HCT116 (cell line): ENCODE measurements around the gene DHX15. TPM values are rescaled to one million over a fixed set of nuclear protein-coding genes. Genes with fewer than 3 reads are reported as not detected.

ENCODE experiments used
- ATAC-seq: fragments of 200-7000 bp; cut with Tn5 transposase; 2 replicates; pipeline ENCODE4 v1.9.1; 2020; ENCODE audit warnings: mild to moderate bottlenecking, moderate library complexity
- BruUV-seq: library from RNA; stranded (reverse); fragments of 400-500 nt; replicated peaks from 2 replicates; lab custom pipeline; 2021; lab: Mats Ljungman, UMichigan
- CTCF ChIA-PET: fragments of 300-600 bp; sonication (Branson Sonifier 250); formaldehyde crosslinking; loops from one replicate; lab custom pipeline; 2021; ENCODE audit warnings: antibody characterized with exemption; lab: Charles Lee
- POLR2A ChIA-PET: fragments of 300-600, 350-600 bp; sonication (Branson Sonifier 250); formaldehyde crosslinking; loops from one replicate; lab custom pipeline; 2021; ENCODE audit warnings: antibody characterized with exemption; lab: Charles Lee
- RAD21 ChIA-PET, 2 experiments: fragments of 300-600 bp; sonication (Branson Sonifier 250); formaldehyde crosslinking; loops; one replicate each; lab custom pipeline; 2023; ENCODE audit warnings: low total read pairs in 2 of 2; ENCODE audit not compliant: uncharacterized antibody in 2 of 2, unreplicated experiment in 2 of 2, low non-redundant PET in 1 of 2; lab: Charles Lee
- DNase-seq: peaks from one replicate; pipeline ENCODE4 v3.0.0-alpha.2; 2010; ENCODE audit warnings: low read depth, low spot score
- H2AFZ ChIP-seq: fragments of 200-600 bp; shearing (Covaris generic), sonication (generic); 2 replicates; pipeline ENCODE4 v1.6.1; 2017; ENCODE audit warnings: low read depth, mixed run types, mixed read lengths, antibody characterized with exemption, low read length; ENCODE audit not compliant: poor library complexity, severe bottlenecking
- H3K27ac ChIP-seq: 2 replicates; pipeline ENCODE4 v1.5.1; 2012; ENCODE audit warnings: low read depth, low read length
- H3K27me3 ChIP-seq: fragments of 200-600 bp; sonication (generic); 2 replicates; pipeline ENCODE4 v1.6.1; 2016; ENCODE audit warnings: mixed run types, low read length, mixed read lengths; ENCODE audit not compliant: insufficient read depth
- H3K36me3 ChIP-seq, 2 experiments: fragments of 200-500 bp in 1 of 2; fragments of 200-600 bp in 1 of 2; sonication (Bioruptor generic) in 1 of 2; sonication (generic) in 1 of 2; 2 replicates each; pipeline versions ENCODE4 v1.5.1 to v1.6.1; 2014 to 2016; ENCODE audit warnings: low read length in 2 of 2, inconsistent platforms in 1 of 2, mixed read lengths in 1 of 2, mixed run types in 1 of 2; ENCODE audit not compliant: insufficient read depth in 2 of 2, control insufficient read depth in 1 of 2
- H3K4me1 ChIP-seq, 2 experiments: fragments of 200-600 bp in 1 of 2; sonication (generic) in 1 of 2; 2 replicates each; pipeline versions ENCODE4 v1.5.1 to v1.6.1; 2012 to 2017; ENCODE audit warnings: low read length in 2 of 2, inconsistent platforms in 1 of 2, mild to moderate bottlenecking in 1 of 2, mixed read lengths in 1 of 2, mixed run types in 1 of 2, moderate library complexity in 1 of 2; ENCODE audit not compliant: insufficient read depth in 2 of 2, control insufficient read depth in 1 of 2
- H3K4me2 ChIP-seq: fragments of 200-600 bp; sonication (generic); 2 replicates; pipeline ENCODE4 v1.6.1; 2017; ENCODE audit warnings: mixed run types, low read length, mixed read lengths
- H3K4me3 ChIP-seq, 2 experiments: fragments of 200-600 bp in 1 of 2; sonication (generic) in 1 of 2; replicated peaks in 1 of 2; 2 replicates each; pipeline ENCODE4 v1.5.1; 2011 to 2016; ENCODE audit warnings: low read length in 2 of 2, control low read depth in 1 of 2, low read depth in 1 of 2, mild to moderate bottlenecking in 1 of 2, mixed read lengths in 1 of 2, mixed run types in 1 of 2
- H3K79me2 ChIP-seq: fragments of 200-600 bp; sonication (generic); 2 replicates; pipeline ENCODE4 v1.6.1; 2017; ENCODE audit warnings: mild to moderate bottlenecking, mixed run types, low read length, moderate library complexity, mixed read lengths; ENCODE audit not compliant: insufficient read depth
- H3K9ac ChIP-seq: fragments of 200-600 bp; sonication (generic); 2 replicates; pipeline ENCODE4 v1.6.1; 2016; ENCODE audit warnings: low read length, mixed read lengths
- H3K9me2 ChIP-seq: fragments of 200-600 bp; sonication (generic), shearing (Covaris generic); 2 replicates; pipeline ENCODE4 v1.6.1; 2017; ENCODE audit warnings: mixed run types, mild to moderate bottlenecking, moderate library complexity; ENCODE audit not compliant: insufficient read depth
- H3K9me3 ChIP-seq, 2 experiments: fragments of 200-500 bp in 1 of 2; fragments of 200-600 bp in 1 of 2; sonication (Bioruptor generic) in 1 of 2; sonication (generic) in 1 of 2; 2 replicates each; pipeline ENCODE4 v1.6.1; 2014 to 2017; ENCODE audit warnings: low read length in 2 of 2, mixed read lengths in 2 of 2, inconsistent platforms in 1 of 2, low read depth in 1 of 2, mild to moderate bottlenecking in 1 of 2, mixed run types in 1 of 2, moderate library complexity in 1 of 2; ENCODE audit not compliant: control insufficient read depth in 1 of 2, insufficient read depth in 1 of 2
- H4K20me1 ChIP-seq: fragments of 200-600 bp; sonication (generic), shearing (Covaris generic); 2 replicates; pipeline ENCODE4 v1.6.1; 2017; ENCODE audit warnings: mixed run types, mild to moderate bottlenecking, moderate library complexity; ENCODE audit not compliant: insufficient read depth
- CBX3 ChIP-seq: IDR thresholded peaks from 2 replicates; pipeline ENCODE4 v1.6.1; 2012; ENCODE audit warnings: low read depth
- CEBPB ChIP-seq: IDR thresholded peaks from 2 replicates; pipeline ENCODE4 v1.6.1; 2012; ENCODE audit warnings: low read depth
- EGR1 ChIP-seq: IDR thresholded peaks from 2 replicates; pipeline ENCODE4 v1.6.1; 2012; ENCODE audit warnings: low read depth
- ELF1 ChIP-seq: IDR thresholded peaks from 2 replicates; pipeline ENCODE4 v1.6.1; 2012; ENCODE audit warnings: low read depth, borderline replicate concordance
- EZH2 ChIP-seq: fragments of 200-600 bp; sonication (generic); IDR thresholded peaks from 2 replicates; pipeline ENCODE4 v1.6.1; 2017; ENCODE audit warnings: antibody characterized with exemption, mixed run types
- EZH2phosphoT487 ChIP-seq: fragments of 200-600 bp; IDR thresholded peaks from 2 replicates; pipeline ENCODE4 v1.6.1; 2018; ENCODE audit warnings: antibody characterized with exemption, borderline replicate concordance
- FOSL1 ChIP-seq: IDR thresholded peaks from 2 replicates; pipeline ENCODE4 v1.6.1; 2012; ENCODE audit warnings: low read depth
- JUND ChIP-seq: IDR thresholded peaks from 2 replicates; pipeline ENCODE4 v1.6.1; 2012
- MAX ChIP-seq: IDR thresholded peaks from 2 replicates; pipeline ENCODE4 v1.6.1; 2012
- POLR2A ChIP-seq: IDR thresholded peaks from 2 replicates; pipeline ENCODE4 v1.7.0; 2011; ENCODE audit warnings: borderline replicate concordance; ENCODE audit not compliant: insufficient read depth, insufficient read length; ENCODE audit errors: extremely low read depth
- RAD21 ChIP-seq: IDR thresholded peaks from 2 replicates; pipeline ENCODE4 v1.6.1; 2012; ENCODE audit warnings: low read depth, mild to moderate bottlenecking
- SIN3A ChIP-seq: IDR thresholded peaks from 2 replicates; pipeline ENCODE4 v1.6.1; 2012; ENCODE audit warnings: low read depth
- SP1 ChIP-seq: IDR thresholded peaks from 2 replicates; pipeline ENCODE4 v1.6.1; 2012; ENCODE audit warnings: low read depth
- SRF ChIP-seq: IDR thresholded peaks from 2 replicates; pipeline ENCODE4 v1.6.1; 2012; ENCODE audit warnings: low read depth
- YY1 ChIP-seq: IDR thresholded peaks from 2 replicates; pipeline ENCODE4 v1.6.1; 2011; ENCODE audit warnings: low read length, low read depth, moderate library complexity, mild to moderate bottlenecking; ENCODE audit not compliant: insufficient replicate concordance; ENCODE audit errors: extremely low read depth
- ZFX ChIP-seq: fragments of 450-650 bp; IDR thresholded peaks from 2 replicates; pipeline ENCODE4 v1.6.1; 2017
- ZNF274 ChIP-seq: fragments of 200-500 bp; sonication (Bioruptor generic); IDR thresholded peaks from 2 replicates; pipeline ENCODE4 v1.6.1; 2014; ENCODE audit warnings: mild to moderate bottlenecking, low read depth, low read length, inconsistent platforms
- intact Hi-C: fragments of 100-400 bp; cut with micrococcal nuclease; formaldehyde crosslinking; loops from 2 replicates; pipeline ENCODE4 v1.10.0; 2022
- total RNA-seq: library from RNA; stranded (reverse); gene quantifications from one replicate; pipeline ENCODE4 v1.2.1, GENCODE V29; 2021; ENCODE audit not compliant: unreplicated experiment
- TF ChIP-seq, protein P1 (sequence below): IDR thresholded peaks from 2 replicates; pipeline ENCODE4 v1.6.1; 2011; ENCODE audit warnings: mild to moderate bottlenecking, low read length, moderate library complexity; ENCODE audit not compliant: insufficient replicate concordance; ENCODE audit errors: extremely low read depth

The DHX15 gene
- total RNA-seq, 1 experiment from 2014 or later, result 195 TPM

- Histone ChIP-seq H3K36me3 (peaks cover 4 to 17% of the 10 kb centered on the region in 2 experiments; a peak in 3 of 4 replicates), H3K4me1 (peaks cover 0 to 2% of the 10 kb centered on the region in 2 experiments; a peak in 1 of 4 replicates), H3K4me2 (no peak overlapping the region), H3K79me2 (peaks cover 100% of the 10 kb centered on the region), H3K27ac (no peak overlapping the region)
- intact Hi-C loops, result no loop called here
- ChIA-PET POLR2A (no interaction called here), CTCF (interaction anchor here (2.6 kb wide), 1 partner anchor 10 kb away, joined by 8 read pairs; no protein-coding TSS in a partner anchor)
- TF ChIP-seq EZH2phosphoT487 (no peak), MAX (no peak)
- TF ChIP-seq, all 23 proteins: peak for 0
- H3K9me3 ChIP-seq, result no peaks in the 10 kb centered on the region
- H3K4me3 ChIP-seq, result no peak overlapping the region
- no peak overlapping the region for H3K9ac ChIP-seq
- no peaks in the 10 kb centered on the region for H3K27me3 ChIP-seq
- RAD21 ChIA-PET, result no interaction called here
- DNase-seq (no peak), ATAC-seq (no peak)
- no peaks in the 10 kb centered on the region for H3K9me2 ChIP-seq
- peaks cover 82% of the 10 kb centered on the region for H4K20me1 ChIP-seq
- BruUV-seq, result no TSS peak
- H2AFZ ChIP-seq, result no peak overlapping the region
These were observed 22.8 kb downstream of the DHX15 start for GRCh38 chr4:24561438-24562139.

- DNase-seq (no peak), ATAC-seq (no peak)
- Histone ChIP-seq H3K27ac (no peak overlapping the region), H3K9me2 (no peaks in the 10 kb centered on the region), H3K27me3 (no peaks in the 10 kb centered on the region), H3K9me3 (no peaks in the 10 kb centered on the region), H3K4me1 (peaks cover 0 to 2% of the 10 kb centered on the region in 2 experiments; a peak in 1 of 4 replicates), H3K36me3 (peaks cover 2 to 17% of the 10 kb centered on the region in 2 experiments; a peak in 3 of 4 replicates), H3K9ac (no peak overlapping the region), H2AFZ (no peak overlapping the region), H4K20me1 (peaks cover 88% of the 10 kb centered on the region), H3K79me2 (peaks cover 100% of the 10 kb centered on the region), H3K4me3 (no peak overlapping the region), H3K4me2 (no peak overlapping the region)
- no peak for TF ChIP-seq EGR1
- no peak for TF ChIP-seq YY1
- no peak for TF ChIP-seq CBX3
- TF ChIP-seq EZH2, result no peak
- no peak for TF ChIP-seq RAD21
- no peak for TF ChIP-seq POLR2A
- TF ChIP-seq FOSL1, result no peak
- no peak for TF ChIP-seq SRF
- TF ChIP-seq SIN3A, result no peak
- no peak for TF ChIP-seq ZNF274
- TF ChIP-seq CEBPB, result no peak
- TF ChIP-seq, protein P1, sequence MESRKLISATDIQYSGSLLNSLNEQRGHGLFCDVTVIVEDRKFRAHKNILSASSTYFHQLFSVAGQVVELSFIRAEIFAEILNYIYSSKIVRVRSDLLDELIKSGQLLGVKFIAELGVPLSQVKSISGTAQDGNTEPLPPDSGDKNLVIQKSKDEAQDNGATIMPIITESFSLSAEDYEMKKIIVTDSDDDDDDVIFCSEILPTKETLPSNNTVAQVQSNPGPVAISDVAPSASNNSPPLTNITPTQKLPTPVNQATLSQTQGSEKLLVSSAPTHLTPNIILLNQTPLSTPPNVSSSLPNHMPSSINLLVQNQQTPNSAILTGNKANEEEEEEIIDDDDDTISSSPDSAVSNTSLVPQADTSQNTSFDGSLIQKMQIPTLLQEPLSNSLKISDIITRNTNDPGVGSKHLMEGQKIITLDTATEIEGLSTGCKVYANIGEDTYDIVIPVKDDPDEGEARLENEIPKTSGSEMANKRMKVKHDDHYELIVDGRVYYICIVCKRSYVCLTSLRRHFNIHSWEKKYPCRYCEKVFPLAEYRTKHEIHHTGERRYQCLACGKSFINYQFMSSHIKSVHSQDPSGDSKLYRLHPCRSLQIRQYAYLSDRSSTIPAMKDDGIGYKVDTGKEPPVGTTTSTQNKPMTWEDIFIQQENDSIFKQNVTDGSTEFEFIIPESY, result no peak
- TF ChIP-seq JUND, result no peak
- TF ChIP-seq SP1, result no peak
- no peak for TF ChIP-seq ZFX
- no peak for TF ChIP-seq ELF1
- intact Hi-C loops, result no loop called here
- ChIA-PET POLR2A (no interaction called here), CTCF (interaction anchor here (2.6 kb wide), 1 partner anchor 10 kb away, joined by 8 read pairs; no protein-coding TSS in a partner anchor), RAD21 (no interaction called here)
- no TSS peak for BruUV-seq
These were observed 23.4 kb downstream of the DHX15 start for GRCh38 chr4:24560868-24561368.
